GM06990 (cell line): ENCODE data around the gene MT1M.

Experiments used
- DNase-seq: peaks from one replicate; pipeline ENCODE4 v3.0.0-alpha.2; 2011; ENCODE audit not compliant: insufficient read length; ENCODE audit errors: extremely low read depth
- H3K27me3 ChIP-seq: replicated peaks from 2 replicates; pipeline ENCODE4 v1.6.0; 2011; ENCODE audit warnings: low read length; ENCODE audit not compliant: control insufficient read depth, insufficient read depth
- H3K36me3 ChIP-seq: 2 replicates; pipeline ENCODE4 v1.5.1; 2011; ENCODE audit warnings: low read length; ENCODE audit not compliant: control insufficient read depth, insufficient read depth
- H3K4me3 ChIP-seq: replicated peaks from 2 replicates; pipeline ENCODE4 v1.5.1; 2011; ENCODE audit warnings: low read depth, mild to moderate bottlenecking, control low read depth, low read length
- TF ChIP-seq, protein P1 (sequence below): IDR thresholded peaks from 2 replicates; pipeline ENCODE4 v1.5.1; 2011; ENCODE audit warnings: low read length, control low read depth, mild to moderate bottlenecking, inconsistent platforms; ENCODE audit not compliant: insufficient read depth, poor library complexity, severe bottlenecking

The MT1M gene

DNA sequence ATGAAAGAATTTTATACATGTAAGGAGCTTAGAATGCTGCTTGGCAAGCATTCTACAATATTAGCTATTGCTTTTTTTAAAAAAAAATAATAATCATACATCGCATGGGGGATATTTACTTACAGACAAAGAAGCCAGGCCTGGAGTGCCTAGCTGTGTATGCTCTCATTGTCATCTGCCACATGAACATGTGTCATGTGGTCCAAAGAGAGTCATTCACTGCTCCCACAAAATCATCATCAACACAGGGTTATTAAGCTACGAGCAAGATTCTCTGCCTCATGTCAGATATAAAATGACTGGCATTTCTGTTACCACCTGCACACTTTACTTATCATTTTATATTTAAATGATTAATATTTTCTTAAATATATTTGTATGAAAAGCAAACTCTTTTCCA, 8.8 kb upstream of the MT1M start:
- no peaks in the 10 kb centered on the region; the same call in 1 of the 2 replicates for H3K27me3 ChIP-seq
- H3K36me3 ChIP-seq: no peaks in the 10 kb centered on the region
- TF ChIP-seq, protein P1, sequence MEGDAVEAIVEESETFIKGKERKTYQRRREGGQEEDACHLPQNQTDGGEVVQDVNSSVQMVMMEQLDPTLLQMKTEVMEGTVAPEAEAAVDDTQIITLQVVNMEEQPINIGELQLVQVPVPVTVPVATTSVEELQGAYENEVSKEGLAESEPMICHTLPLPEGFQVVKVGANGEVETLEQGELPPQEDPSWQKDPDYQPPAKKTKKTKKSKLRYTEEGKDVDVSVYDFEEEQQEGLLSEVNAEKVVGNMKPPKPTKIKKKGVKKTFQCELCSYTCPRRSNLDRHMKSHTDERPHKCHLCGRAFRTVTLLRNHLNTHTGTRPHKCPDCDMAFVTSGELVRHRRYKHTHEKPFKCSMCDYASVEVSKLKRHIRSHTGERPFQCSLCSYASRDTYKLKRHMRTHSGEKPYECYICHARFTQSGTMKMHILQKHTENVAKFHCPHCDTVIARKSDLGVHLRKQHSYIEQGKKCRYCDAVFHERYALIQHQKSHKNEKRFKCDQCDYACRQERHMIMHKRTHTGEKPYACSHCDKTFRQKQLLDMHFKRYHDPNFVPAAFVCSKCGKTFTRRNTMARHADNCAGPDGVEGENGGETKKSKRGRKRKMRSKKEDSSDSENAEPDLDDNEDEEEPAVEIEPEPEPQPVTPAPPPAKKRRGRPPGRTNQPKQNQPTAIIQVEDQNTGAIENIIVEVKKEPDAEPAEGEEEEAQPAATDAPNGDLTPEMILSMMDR: no peak
- no peak overlapping the region for H3K4me3 ChIP-seq
- DNase-seq: no peak

DNA sequence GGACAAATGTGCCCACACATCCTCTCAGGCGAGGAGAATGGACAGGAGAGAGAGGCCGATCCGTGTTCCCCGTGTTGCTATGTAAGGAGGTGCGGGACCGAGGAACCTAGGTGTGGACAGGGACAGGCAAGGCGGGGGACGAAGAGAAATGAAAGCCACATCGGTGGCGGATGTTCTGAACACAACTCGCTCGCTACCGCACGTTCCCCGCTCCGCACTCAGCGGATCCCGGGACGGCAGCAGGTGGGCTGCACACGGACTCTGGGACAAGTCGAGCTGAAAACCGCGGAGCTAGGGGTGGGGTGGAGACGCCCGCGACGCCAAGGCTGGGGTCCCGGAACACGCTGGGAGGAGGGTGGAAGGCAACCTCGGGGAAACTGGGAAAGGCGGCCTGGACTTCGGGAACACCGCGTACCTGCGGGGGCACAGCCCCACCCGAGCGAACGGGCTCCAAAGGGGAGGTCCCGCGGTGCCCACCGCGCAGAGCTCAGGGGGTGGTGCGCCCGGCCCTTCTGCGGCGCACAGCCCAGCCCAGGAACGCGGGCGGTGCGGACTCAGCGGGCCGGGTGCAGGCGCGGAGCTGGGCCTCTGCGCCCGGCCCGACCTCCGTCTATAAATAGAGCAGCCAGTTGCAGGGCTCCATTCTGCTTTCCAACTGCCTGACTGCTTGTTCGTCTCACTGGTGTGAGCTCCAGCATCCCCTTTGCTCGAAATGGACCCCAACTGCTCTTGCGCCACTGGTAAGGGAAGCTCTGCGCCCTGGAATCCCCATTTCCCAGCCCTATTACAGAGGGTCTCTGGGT, 7.1 kb upstream of the MT1M start, which contains the start of gene MT1E:
TSS of gene MT1E (plus strand) at position 642 of the 803 bp plus-strand sequence. CDS start at position 713, 71 bp downstream.
- H3K27me3 ChIP-seq: no peaks in the 10 kb centered on the region; the same call in 1 of the 2 replicates
- TF ChIP-seq, protein P1: no peak
- no peaks in the 10 kb centered on the region for H3K36me3 ChIP-seq
- no peak for DNase-seq
- peak within 1 kb of the TSS; percentile 59 for H3K4me3 ChIP-seq

DNA sequence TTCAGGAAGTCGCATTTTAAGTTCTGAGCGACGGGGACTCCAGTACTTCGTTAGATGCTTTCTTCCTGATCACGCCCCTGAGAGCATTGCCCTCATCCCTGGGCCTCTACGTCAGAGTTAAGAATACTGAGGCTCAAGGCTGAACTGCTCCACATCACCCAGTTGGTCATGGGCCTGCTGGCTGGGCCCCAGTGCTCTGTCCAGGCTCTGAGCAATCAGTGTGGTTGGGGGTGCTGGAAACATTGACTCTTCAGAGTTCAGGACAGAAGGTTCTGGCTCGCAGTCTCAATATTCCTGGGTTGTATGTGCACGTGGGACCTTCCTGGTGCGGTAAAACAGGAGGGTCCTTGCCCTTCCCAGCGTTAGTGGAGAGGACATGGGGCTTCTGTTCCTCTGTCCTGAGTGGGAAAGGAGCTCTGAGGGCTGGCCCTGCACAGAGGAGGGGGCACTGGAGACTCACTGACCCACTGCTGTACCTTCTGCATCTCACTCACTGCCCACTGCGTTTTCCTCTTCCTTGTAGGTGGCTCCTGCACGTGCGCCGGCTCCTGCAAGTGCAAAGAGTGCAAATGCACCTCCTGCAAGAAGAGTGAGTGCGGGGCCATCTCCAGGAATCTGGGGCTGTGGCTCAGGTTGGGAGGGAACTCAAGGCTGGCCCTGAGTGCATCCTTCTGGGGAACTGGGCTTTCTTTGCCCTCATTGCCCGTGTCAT, 6.4 kb upstream of the MT1M start:
- DNase-seq: no peak
- Histone ChIP-seq H3K27me3 (no peaks in the 10 kb centered on the region; the same call in 1 of the 2 replicates), H3K4me3 (peak overlapping the region; percentile 59), H3K36me3 (no peaks in the 10 kb centered on the region)
- TF ChIP-seq, protein P1: no peak

DNA sequence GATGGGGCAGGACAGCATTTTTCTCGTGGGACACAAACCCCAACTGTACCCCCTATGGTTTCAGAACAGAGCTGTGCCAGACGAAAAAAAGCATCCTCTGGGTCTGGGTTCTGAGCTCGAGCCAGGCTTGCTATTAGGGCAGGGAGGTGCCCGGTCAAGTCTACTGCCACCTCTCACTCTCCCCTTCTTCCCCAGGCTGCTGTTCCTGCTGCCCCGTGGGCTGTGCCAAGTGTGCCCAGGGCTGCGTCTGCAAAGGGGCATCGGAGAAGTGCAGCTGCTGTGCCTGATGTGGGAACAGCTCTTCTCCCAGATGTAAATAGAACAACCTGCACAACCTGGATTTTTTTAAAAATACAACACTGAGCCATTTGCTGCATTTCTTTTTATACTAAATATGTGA, 5.8 kb upstream of the MT1M start:
- H3K36me3 ChIP-seq: no peaks in the 10 kb centered on the region
- no peak overlapping the region for H3K4me3 ChIP-seq
- no peak for DNase-seq
- TF ChIP-seq, protein P1: no peak
- no peaks in the 10 kb centered on the region; the same call in 1 of the 2 replicates for H3K27me3 ChIP-seq

DNA sequence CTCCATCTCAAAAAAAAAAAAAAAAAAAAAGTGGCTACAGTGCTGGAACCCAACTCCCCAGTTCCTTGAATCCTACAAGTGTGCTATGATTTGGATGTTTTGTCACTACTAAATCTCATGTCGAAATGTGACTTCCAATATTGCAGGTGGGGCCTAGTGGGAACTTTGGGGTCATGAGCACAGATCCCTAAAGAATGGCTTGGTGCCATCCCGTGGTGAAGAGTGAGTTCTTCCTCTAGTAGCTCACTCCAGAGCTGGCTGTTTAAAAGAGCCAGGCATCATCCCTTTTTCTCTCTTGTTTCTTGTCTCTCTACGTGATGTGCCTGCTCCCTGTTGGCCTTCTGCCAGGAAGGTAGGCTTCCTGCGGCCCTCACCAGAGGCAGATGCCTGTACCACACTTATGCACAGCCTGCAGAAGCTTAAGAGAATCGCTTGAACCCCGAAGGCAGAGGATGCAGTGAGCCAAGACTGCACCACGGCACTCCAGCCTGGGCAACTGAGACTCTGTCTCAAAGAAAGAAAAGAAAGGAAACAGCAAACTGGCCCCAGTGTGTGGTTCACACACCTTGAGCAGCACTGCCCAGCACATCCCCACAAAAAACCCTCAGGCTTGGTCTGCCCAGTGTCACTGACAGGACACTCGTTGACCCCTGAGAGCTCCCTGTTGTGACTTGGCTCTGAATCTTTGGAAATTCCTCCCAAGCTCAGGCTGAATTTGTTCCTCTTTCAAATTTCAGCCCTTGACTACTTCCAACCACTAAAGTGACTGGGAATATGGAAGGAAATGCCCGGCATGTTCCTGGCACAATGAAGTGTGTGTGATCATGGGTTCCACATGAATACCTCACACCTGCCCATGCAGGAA, 3.7 kb upstream of the MT1M start:
- Histone ChIP-seq H3K4me3 (no peak overlapping the region), H3K36me3 (no peaks in the 10 kb centered on the region), H3K27me3 (peaks cover 2% of the 10 kb centered on the region; the same call in 1 of the 2 replicates)
- no peak for DNase-seq
- TF ChIP-seq, protein P1: no peak
